Prostate gland (tissue), 2 donors: ENCODE results near the gene RAVER2. TPM values are rescaled to one million over a fixed set of nuclear protein-coding genes. Genes with fewer than 3 reads are reported as not detected.
A peak's percentile ranks its signal among the peaks of the same experiment; 100 is the strongest.

Experiments
- DNase-seq: peaks from one replicate; pipeline ENCODE4 v3.0.0-alpha.2; 2019; ENCODE audit warnings: low spot score
- H3K27ac ChIP-seq, 2 donors: fragments of 200-600 bp; sonication (generic); 2 replicates each; pipeline ENCODE4 v1.5.1; 2017 to 2019
- H3K27me3 ChIP-seq: fragments of 200-600 bp; sonication (generic); replicated peaks from 2 replicates; pipeline ENCODE4 v1.5.1; 2019; ENCODE audit not compliant: insufficient read depth
- H3K36me3 ChIP-seq, 2 donors: fragments of 200-600 bp; sonication (generic); 1 replicate in 1 of 2; 2 replicates in 1 of 2; pipeline versions ENCODE4 v1.5.1 to v1.8.1; 2017 to 2019
- H3K4me1 ChIP-seq: fragments of 200-600 bp; sonication (generic); replicated peaks from 2 replicates; pipeline ENCODE4 v1.5.1; 2019
- H3K4me3 ChIP-seq, 2 donors: fragments of 200-600 bp; sonication (generic); 2 replicates each; pipeline ENCODE4 v1.5.1; 2017 to 2019
- H3K9me3 ChIP-seq: fragments of 200-600 bp; sonication (generic); 2 replicates; pipeline ENCODE4 v1.5.1; 2017
- POLR2A ChIP-seq: fragments of 450-650 bp; IDR thresholded peaks from one replicate; pipeline ENCODE4 v1.6.1; 2016; ENCODE audit warnings: antibody characterized with exemption, mild to moderate bottlenecking
- POLR2AphosphoS5 ChIP-seq: sonication (generic); formaldehyde crosslinking; IDR thresholded peaks from one replicate; pipeline ENCODE4 v1.6.1; 2017; ENCODE audit warnings: antibody characterized with exemption
- WGBS: methylation state at CpG from one replicate; pipeline ENCODE4 v1.1.5; 2018; 5-methylcytosine and 5-hydroxymethylcytosine counted together
- intact Hi-C: fragments of 100-400 bp; cut with DNase I; formaldehyde crosslinking; loops from one replicate; pipeline ENCODE4 v1.14.2; 2022
- total RNA-seq, 2 donors: library from RNA; depleted of rRNA; stranded (reverse); fragments of >200 nt; gene quantifications; one replicate each; pipeline ENCODE4 v1.1.0, GENCODE V29; 2016
- TF ChIP-seq, protein P1 (sequence below), 4 experiments: fragments of 200-600 bp in 2 of 4; fragments of 450-650 bp in 2 of 4; sonication (generic) in 2 of 4; IDR thresholded peaks; 1 replicate in 3 of 4; 2 replicates in 1 of 4; pipeline ENCODE4 v1.5.1; 2016 to 2019; ENCODE audit warnings: antibody characterized with exemption in 4 of 4, mild to moderate bottlenecking in 2 of 4, moderate library complexity in 2 of 4

RAVER2 gene
- total RNA-seq, 2 donors from 2014 or later, result 11.8 to 18.3 TPM

DNA sequence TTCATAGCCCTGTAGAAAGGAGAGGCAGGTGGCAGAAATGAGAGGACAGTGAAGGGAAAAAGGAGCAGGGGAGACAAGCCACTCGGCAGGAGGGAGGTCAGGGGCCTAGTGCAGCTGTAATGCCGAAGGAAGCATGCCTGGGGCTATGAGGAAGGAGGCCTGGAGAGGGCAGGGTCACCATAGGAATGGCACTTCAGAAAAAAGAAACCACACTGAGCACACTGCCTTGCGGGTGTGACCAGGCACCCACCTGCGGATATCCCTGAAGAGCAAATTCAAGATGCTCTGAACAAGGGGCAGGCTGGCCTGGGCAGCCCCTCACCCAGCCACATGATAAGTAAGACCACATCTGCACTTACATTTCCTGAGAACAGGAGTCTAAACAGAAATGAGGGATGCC is 116.7 kb downstream of the RAVER2 start:
- Histone ChIP-seq H3K27me3 (no peaks in the 10 kb centered on the region), H3K9me3 (no peaks in the 10 kb centered on the region), H3K27ac (no peak overlapping the region), H3K36me3 (peaks cover 2 to 7% of the 10 kb centered on the region in 2 donors), H3K4me3 (no peak overlapping the region), H3K4me1 (no peaks in the 10 kb centered on the region)
- TF ChIP-seq POLR2AphosphoS5 (no peak), POLR2A (no peak)
- TF ChIP-seq, protein P1, sequence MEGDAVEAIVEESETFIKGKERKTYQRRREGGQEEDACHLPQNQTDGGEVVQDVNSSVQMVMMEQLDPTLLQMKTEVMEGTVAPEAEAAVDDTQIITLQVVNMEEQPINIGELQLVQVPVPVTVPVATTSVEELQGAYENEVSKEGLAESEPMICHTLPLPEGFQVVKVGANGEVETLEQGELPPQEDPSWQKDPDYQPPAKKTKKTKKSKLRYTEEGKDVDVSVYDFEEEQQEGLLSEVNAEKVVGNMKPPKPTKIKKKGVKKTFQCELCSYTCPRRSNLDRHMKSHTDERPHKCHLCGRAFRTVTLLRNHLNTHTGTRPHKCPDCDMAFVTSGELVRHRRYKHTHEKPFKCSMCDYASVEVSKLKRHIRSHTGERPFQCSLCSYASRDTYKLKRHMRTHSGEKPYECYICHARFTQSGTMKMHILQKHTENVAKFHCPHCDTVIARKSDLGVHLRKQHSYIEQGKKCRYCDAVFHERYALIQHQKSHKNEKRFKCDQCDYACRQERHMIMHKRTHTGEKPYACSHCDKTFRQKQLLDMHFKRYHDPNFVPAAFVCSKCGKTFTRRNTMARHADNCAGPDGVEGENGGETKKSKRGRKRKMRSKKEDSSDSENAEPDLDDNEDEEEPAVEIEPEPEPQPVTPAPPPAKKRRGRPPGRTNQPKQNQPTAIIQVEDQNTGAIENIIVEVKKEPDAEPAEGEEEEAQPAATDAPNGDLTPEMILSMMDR (IDR thresholded peaks at IDR 0.05), result peak in 1 of 4 experiments; percentile 6
- WGBS, result 69% methylated on average over 4 of the region's 4 CpGs
- no peak for DNase-seq
- intact Hi-C loops, result loop anchor here (10.0 kb wide), 1 partner anchor 343 kb away; no protein-coding TSS in a partner anchor

- Histone ChIP-seq H3K4me3 (no peak overlapping the region), H3K27me3 (no peaks in the 10 kb centered on the region), H3K27ac (no peak overlapping the region), H3K9me3 (no peaks in the 10 kb centered on the region), H3K4me1 (no peaks in the 10 kb centered on the region), H3K36me3 (peaks cover under 1 to 2% of the 10 kb centered on the region in 2 donors)
- TF ChIP-seq, protein P1 (IDR thresholded peaks at IDR 0.05), result no peak
- no peak for TF ChIP-seq POLR2A
- peak; percentile 31 for TF ChIP-seq POLR2AphosphoS5
- intact Hi-C loops, result loop anchor here (10.0 kb wide), 1 partner anchor 341 kb away; no protein-coding TSS in a partner anchor
- DNase-seq, result peak; percentile 16
- WGBS, result 81% methylated on average over 14 of the region's 14 CpGs
These were observed 119.4 kb downstream of the RAVER2 start for GRCh38 chr1:64864018-64864940.

- H3K4me3 ChIP-seq, result no peak overlapping the region
These were observed 120.4 kb downstream of the RAVER2 start for GRCh38 chr1:64865105-64865757.

DNA sequence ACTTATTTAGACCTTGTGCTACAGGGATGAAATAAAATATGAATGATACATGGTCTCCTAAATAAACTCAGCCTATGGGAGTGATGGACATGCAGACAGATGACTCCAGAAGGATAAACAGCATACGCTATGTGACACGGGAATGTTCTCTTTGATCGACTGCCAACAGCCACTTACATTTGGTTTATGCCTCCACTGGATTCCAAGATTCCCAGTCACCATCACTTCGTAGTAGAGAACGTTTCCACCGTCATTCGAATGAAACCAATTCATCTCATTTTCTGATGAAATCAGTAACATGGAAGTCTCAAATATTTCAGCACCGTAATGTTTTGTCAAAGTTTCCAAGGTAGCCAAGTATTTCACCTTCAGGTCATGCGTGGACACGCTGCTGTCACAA is 121.8 kb downstream of the RAVER2 start:
- 84% methylated on average over 10 of the region's 10 CpGs for WGBS
- Histone ChIP-seq H3K4me1 (no peaks in the 10 kb centered on the region), H3K4me3 (no peak overlapping the region), H3K9me3 (no peaks in the 10 kb centered on the region), H3K27ac (no peak overlapping the region), H3K27me3 (no peaks in the 10 kb centered on the region), H3K36me3 (no peaks in the 10 kb centered on the region)
- intact Hi-C loops, result loop anchor here (10.0 kb wide), 1 partner anchor 338 kb away; no protein-coding TSS in a partner anchor
- DNase-seq, result no peak
- no peak for TF ChIP-seq POLR2A
- TF ChIP-seq, protein P1 (IDR thresholded peaks at IDR 0.05), result no peak
- TF ChIP-seq POLR2AphosphoS5, result no peak

More at GRCh38 chr1:64865105-64865757, 120.4 kb downstream of the RAVER2 start:
- no peaks in the 10 kb centered on the region for H3K4me1 ChIP-seq
- DNase-seq, result no peak
- H3K9me3 ChIP-seq, result no peaks in the 10 kb centered on the region
- H3K27ac ChIP-seq, result no peak overlapping the region
- H3K36me3 ChIP-seq, result no peaks in the 10 kb centered on the region
- TF ChIP-seq POLR2AphosphoS5 (no peak), POLR2A (no peak)
- TF ChIP-seq, protein P1 (IDR thresholded peaks at IDR 0.05), result no peak
- intact Hi-C loops, result loop anchor here (10.0 kb wide), 1 partner anchor 340 kb away; no protein-coding TSS in a partner anchor
- no peaks in the 10 kb centered on the region for H3K27me3 ChIP-seq
- WGBS, result 92% methylated on average over 6 of the region's 6 CpGs
